ENCODE data around the gene ZFYVE28.
"Not testable (repeated sequence)": the region's sequence is repeated elsewhere in the genome, so short reads cannot be mapped to it uniquely, and the experiment has no call there.

ZFYVE28 gene

GRCh38 chr4:2276581-2277325 lies 141.7 kb downstream of the ZFYVE28 start:
- no peak for DNase-seq (ENCODE audit: insufficient read length, low spot score)
- FAIRE-seq = no peak

- no peak for DNase-seq (ENCODE audit: insufficient read length, low spot score)
- FAIRE-seq = no peak
Observed at GRCh38 chr4:2275546-2276251, 142.7 kb downstream of the ZFYVE28 start.

GRCh38 chr4:2275044-2275397 lies 143.4 kb downstream of the ZFYVE28 start:
- not testable (repeated sequence) for FAIRE-seq; DNase-seq (ENCODE audit: insufficient read length, low spot score)

- DNase-seq (ENCODE audit: insufficient read length, low spot score) (no peak), FAIRE-seq (no peak)
Observed at GRCh38 chr4:2274320-2275043, 144.0 kb downstream of the ZFYVE28 start.

- DNase-seq (ENCODE audit: insufficient read length, low spot score) = no peak
- no peak for FAIRE-seq
Observed at GRCh38 chr4:2273657-2274319, 144.7 kb downstream of the ZFYVE28 start.

GRCh38 chr4:2273221-2273620 lies 145.2 kb downstream of the ZFYVE28 start:
- FAIRE-seq = no peak

GRCh38 chr4:2272828-2273120 lies 145.7 kb downstream of the ZFYVE28 start:
- DNase-seq (ENCODE audit: insufficient read length, low spot score) (no peak), FAIRE-seq (no peak)

More at GRCh38 chr4:2273221-2273620, 145.2 kb downstream of the ZFYVE28 start:
- no peak for DNase-seq (ENCODE audit: insufficient read length, low spot score)

GRCh38 chr4:2272026-2272827 lies 146.2 kb downstream of the ZFYVE28 start:
- peak; percentile 57 for FAIRE-seq
- no peak for DNase-seq (ENCODE audit: insufficient read length, low spot score)

GRCh38 chr4:2271279-2272025 lies 147.0 kb downstream of the ZFYVE28 start:
- no peak for FAIRE-seq
- no peak for DNase-seq (ENCODE audit: insufficient read length, low spot score)

GRCh38 chr4:2270341-2271165 lies 147.9 kb downstream of the ZFYVE28 start:
- FAIRE-seq (no peak), DNase-seq (ENCODE audit: insufficient read length, low spot score) (no peak)

GRCh38 chr4:2269618-2270163 lies 148.8 kb downstream of the ZFYVE28 start:
- FAIRE-seq (no peak), DNase-seq (ENCODE audit: insufficient read length, low spot score) (no peak)

GRCh38 chr4:2269206-2269531 lies 149.3 kb downstream of the ZFYVE28 start:
- FAIRE-seq = no peak

GRCh38 chr4:2268357-2269205 lies 149.9 kb downstream of the ZFYVE28 start:
- DNase-seq (ENCODE audit: insufficient read length, low spot score) (no peak), FAIRE-seq (no peak)

More at GRCh38 chr4:2269206-2269531, 149.3 kb downstream of the ZFYVE28 start:
- DNase-seq (ENCODE audit: insufficient read length, low spot score) = no peak

GRCh38 chr4:2267841-2268240 lies 150.6 kb downstream of the ZFYVE28 start:
- DNase-seq (ENCODE audit: insufficient read length, low spot score) (no peak), FAIRE-seq (no peak)

- DNase-seq (ENCODE audit: insufficient read length, low spot score) (no peak), FAIRE-seq (no peak)
Observed at GRCh38 chr4:2267320-2267811, 151.1 kb downstream of the ZFYVE28 start.

- FAIRE-seq = no peak
- no peak for DNase-seq (ENCODE audit: insufficient read length, low spot score)
Observed at GRCh38 chr4:2266821-2267220, 151.6 kb downstream of the ZFYVE28 start.

- DNase-seq (ENCODE audit: insufficient read length, low spot score) = no peak
Observed at GRCh38 chr4:2266181-2266580, 152.3 kb downstream of the ZFYVE28 start.

More at GRCh38 chr4:2266181-2266580, 152.3 kb downstream of the ZFYVE28 start:
- FAIRE-seq = no peak

All from HTR-8/SVneo (cell line).